Dedifferentiated amniotic fluid mesenchymal stem cell (primary cell): ENCODE data around the gene RNF13.
"Not testable (repeated sequence)": the region's sequence is repeated elsewhere in the genome, so short reads cannot be mapped to it uniquely, and the experiment has no call there.

Source experiments
- DNase-seq: peaks from one replicate; pipeline ENCODE4 v3.0.0-alpha.2; 2016; ENCODE audit errors: extremely low spot score

RNF13 gene

GRCh38 chr3:149800693-149801092 lies 12.3 kb upstream of the RNF13 start:
- DNase-seq: no peak

GRCh38 chr3:149801195-149801594 lies 11.8 kb upstream of the RNF13 start:
- DNase-seq: no peak

- DNase-seq: no peak
These were observed 11.4 kb upstream of the RNF13 start for GRCh38 chr3:149801639-149802038.

GRCh38 chr3:149806171-149806778 lies 6.7 kb upstream of the RNF13 start:
- no peak for DNase-seq

- peak; percentile 85 for DNase-seq
These were observed 4.7 kb upstream of the RNF13 start for GRCh38 chr3:149808209-149808829.

GRCh38 chr3:149809699-149810098 lies 3.3 kb upstream of the RNF13 start:
- DNase-seq: no peak

- no peak for DNase-seq
These were observed 2.2 kb upstream of the RNF13 start for GRCh38 chr3:149810846-149811245.

- no peak for DNase-seq
These were observed 830 bp upstream of the RNF13 start for GRCh38 chr3:149812165-149812605.

- DNase-seq: peak; percentile 58
These were observed 609 bp downstream of the RNF13 start for GRCh38 chr3:149813367-149814281.

GRCh38 chr3:149815321-149815720 lies 2.3 kb downstream of the RNF13 start:
- no peak for DNase-seq

GRCh38 chr3:149815728-149816127 lies 2.7 kb downstream of the RNF13 start:
- DNase-seq: no peak

GRCh38 chr3:149816311-149816710 lies 3.3 kb downstream of the RNF13 start:
- DNase-seq: no peak

- DNase-seq: no peak
These were observed 4.0 kb downstream of the RNF13 start for GRCh38 chr3:149816986-149817385.

GRCh38 chr3:149819432-149819831 lies 6.4 kb downstream of the RNF13 start:
- DNase-seq: no peak

- DNase-seq: no peak
These were observed 7.2 kb downstream of the RNF13 start for GRCh38 chr3:149820183-149820582.

GRCh38 chr3:149826636-149827035 lies 13.6 kb downstream of the RNF13 start:
- no peak for DNase-seq

- DNase-seq: no peak
These were observed 15.4 kb downstream of the RNF13 start for GRCh38 chr3:149828390-149828789.

GRCh38 chr3:149829631-149830030 lies 16.6 kb downstream of the RNF13 start:
- DNase-seq: not testable (repeated sequence)

GRCh38 chr3:149830902-149831301 lies 17.9 kb downstream of the RNF13 start:
- no peak for DNase-seq

GRCh38 chr3:149831321-149831720 lies 18.3 kb downstream of the RNF13 start:
- DNase-seq: no peak

GRCh38 chr3:149832086-149832485 lies 19.1 kb downstream of the RNF13 start:
- no peak for DNase-seq

GRCh38 chr3:149833241-149833640 lies 20.2 kb downstream of the RNF13 start:
- no peak for DNase-seq

GRCh38 chr3:149838491-149838890 lies 25.5 kb downstream of the RNF13 start:
- not testable (repeated sequence) for DNase-seq
